ENCODE results near the gene ARIH2. TPM values are rescaled to one million over a fixed set of nuclear protein-coding genes. Genes with fewer than 3 reads are reported as not detected.
"Not testable (repeated sequence)": the region's sequence is repeated elsewhere in the genome, so short reads cannot be mapped to it uniquely, and the experiment has no call there.

The ARIH2 gene
- total RNA-seq, 1 donor from 2014 or later: 180 TPM

DNA sequence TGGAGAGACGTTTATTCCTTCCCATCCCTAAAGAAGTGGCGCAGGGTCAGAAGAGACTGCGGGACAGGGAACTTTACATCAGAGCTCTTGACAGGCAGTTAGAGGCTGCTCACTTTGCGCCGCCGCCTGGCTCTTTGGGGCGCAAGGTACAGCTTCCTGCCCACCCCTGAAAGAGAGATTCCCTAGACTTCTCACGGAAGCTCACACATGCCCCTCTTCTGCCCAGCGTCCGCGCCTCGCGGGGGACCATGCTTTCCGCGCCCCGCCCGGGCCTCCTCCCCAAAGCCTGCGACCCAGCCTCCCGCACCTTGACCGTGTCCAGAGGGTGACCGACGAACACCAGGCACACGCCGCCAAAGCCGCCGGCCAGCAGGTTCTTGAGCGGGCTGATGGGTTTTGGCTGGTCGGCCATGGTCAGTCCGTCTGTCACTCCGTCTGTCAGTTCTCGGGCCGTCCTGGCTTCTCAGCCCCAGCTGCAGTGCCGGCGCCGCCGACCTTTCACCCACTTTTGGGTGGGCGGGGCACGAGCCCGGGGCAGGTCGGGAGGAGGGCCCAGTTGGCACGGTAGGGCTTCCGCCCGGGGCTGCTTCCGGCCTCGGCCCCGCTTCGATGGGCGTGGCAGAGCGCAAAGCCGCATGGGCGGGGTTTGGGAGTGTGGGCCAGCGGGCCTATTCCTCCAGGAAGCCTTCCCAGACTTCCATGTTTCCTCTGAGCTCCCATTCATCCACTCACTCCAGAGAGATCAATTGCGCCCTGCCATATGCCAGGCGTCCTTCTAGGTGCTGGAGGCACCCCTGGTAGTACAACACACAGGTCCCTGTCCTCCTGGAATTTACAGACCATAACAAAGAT lies 20.0 kb upstream of the ARIH2 start, which contains the start of gene SLC25A20:
Gene SLC25A20, minus strand, starts transcription at position 500 of the 852 bp plus-strand sequence. Its CDS starts 88 bp downstream, at position 412.
- Mint-ChIP-seq H3K4me1 (ENCODE audit: low read depth) (peaks cover 29% of the 10 kb centered on the region), H3K27me3 (ENCODE audit: insufficient read depth) (no peaks in the 10 kb centered on the region), H3K27ac (peak within 1 kb of the TSS; percentile 95), H3K36me3 (ENCODE audit: low read depth) (peaks cover 4% of the 10 kb centered on the region), H3K9me3 (no peaks in the 10 kb centered on the region), H3K4me3 (peak within 1 kb of the TSS; percentile 94)
- peak; percentile 92 for DNase-seq (ENCODE audit: low spot score)
- intact Hi-C loops (cut with micrococcal nuclease): loop anchor here (1.0 to 10.0 kb wide), 6 partner anchors 20 to 424 kb away; partner anchors contain the start of genes ARIH2, IP6K2, PRKAR2A and WDR6

DNA sequence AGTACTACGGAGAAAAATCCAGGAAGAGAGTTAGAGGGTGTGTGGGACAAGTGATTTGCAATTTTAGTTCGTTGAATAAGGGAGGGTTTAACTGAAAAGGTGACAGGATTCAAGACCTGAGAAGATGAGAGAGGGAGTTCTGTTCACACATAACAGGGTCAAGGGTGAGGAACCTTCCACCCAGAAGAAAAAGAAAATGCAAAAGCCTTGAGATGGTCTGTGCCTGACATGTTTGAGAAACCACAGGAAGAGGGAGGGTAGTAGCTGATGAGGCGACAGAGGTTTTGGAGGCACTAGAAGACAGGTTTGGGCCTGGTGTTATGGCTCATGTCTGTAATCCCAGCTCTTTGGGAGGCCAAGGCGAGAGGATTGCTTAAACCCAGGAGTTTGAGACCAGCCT lies 19.4 kb upstream of the ARIH2 start:
- intact Hi-C loops (cut with micrococcal nuclease): loop anchor here (5.0 to 10.0 kb wide), 3 partner anchors 33 to 424 kb away; partner anchors contain the start of gene WDR6
- H3K9me3 Mint-ChIP-seq: no peaks in the 10 kb centered on the region
- H3K27ac Mint-ChIP-seq: peak overlapping the region; percentile 95
- DNase-seq (ENCODE audit: low spot score): peak; percentile 24
- H3K36me3 Mint-ChIP-seq (ENCODE audit: low read depth): peaks cover 4% of the 10 kb centered on the region
- H3K27me3 Mint-ChIP-seq (ENCODE audit: insufficient read depth): no peaks in the 10 kb centered on the region
- peaks cover 29% of the 10 kb centered on the region for H3K4me1 Mint-ChIP-seq (ENCODE audit: low read depth)
- H3K4me3 Mint-ChIP-seq: peak overlapping the region; percentile 94

DNA sequence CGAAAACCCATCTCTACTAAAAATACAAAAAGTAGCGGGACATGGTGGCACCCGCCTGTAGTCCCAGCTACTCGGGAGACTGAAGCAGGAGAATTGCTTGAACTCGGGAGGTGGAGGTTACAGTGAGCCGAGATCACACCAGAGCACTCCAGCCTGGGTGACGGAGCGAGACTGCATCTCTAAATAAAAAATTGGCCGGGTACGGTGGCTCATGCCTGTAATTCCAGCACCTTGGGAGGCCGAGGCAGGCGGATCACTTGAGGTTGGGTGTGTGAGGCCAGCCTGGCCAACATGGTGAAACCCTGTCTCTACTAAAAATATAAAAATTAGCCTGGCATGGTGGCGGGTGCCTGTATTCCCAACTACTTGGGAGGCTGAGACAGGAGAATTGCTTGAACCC lies 11.6 kb upstream of the ARIH2 start:
- intact Hi-C loops (cut with micrococcal nuclease); H3K4me3 Mint-ChIP-seq; DNase-seq (ENCODE audit: low spot score); H3K27me3 Mint-ChIP-seq (ENCODE audit: insufficient read depth); H3K27ac Mint-ChIP-seq; H3K9me3 Mint-ChIP-seq; H3K36me3 Mint-ChIP-seq (ENCODE audit: low read depth); H3K4me1 Mint-ChIP-seq (ENCODE audit: low read depth): not testable (repeated sequence)

DNA sequence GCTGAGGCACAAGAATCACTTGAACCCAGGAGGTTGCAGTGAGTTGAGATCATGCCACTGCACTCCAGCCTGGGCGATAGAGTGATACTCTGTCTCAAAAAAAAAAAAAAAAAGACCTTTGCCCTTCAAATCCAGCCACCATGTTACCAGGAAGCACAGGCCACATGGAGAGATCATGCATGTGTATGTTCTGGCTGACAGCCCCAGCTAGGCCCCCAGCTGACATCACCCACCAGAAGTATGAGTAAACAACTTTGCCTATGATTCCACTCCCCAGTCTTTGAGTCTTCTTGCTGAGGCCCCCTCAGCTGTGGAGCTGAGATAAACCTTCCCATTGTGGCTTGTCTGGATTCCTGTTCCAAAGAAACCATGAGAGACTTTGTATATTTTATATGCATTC lies 3.3 kb upstream of the ARIH2 start:
- intact Hi-C loops (cut with micrococcal nuclease): no loop called here
- Mint-ChIP-seq H3K27ac (peak overlapping the region; percentile 61), H3K36me3 (ENCODE audit: low read depth) (peaks cover 8% of the 10 kb centered on the region), H3K4me3 (no peak overlapping the region), H3K4me1 (ENCODE audit: low read depth) (peaks cover 9% of the 10 kb centered on the region), H3K9me3 (no peaks in the 10 kb centered on the region), H3K27me3 (ENCODE audit: insufficient read depth) (no peaks in the 10 kb centered on the region)
- no peak for DNase-seq (ENCODE audit: low spot score)

DNA sequence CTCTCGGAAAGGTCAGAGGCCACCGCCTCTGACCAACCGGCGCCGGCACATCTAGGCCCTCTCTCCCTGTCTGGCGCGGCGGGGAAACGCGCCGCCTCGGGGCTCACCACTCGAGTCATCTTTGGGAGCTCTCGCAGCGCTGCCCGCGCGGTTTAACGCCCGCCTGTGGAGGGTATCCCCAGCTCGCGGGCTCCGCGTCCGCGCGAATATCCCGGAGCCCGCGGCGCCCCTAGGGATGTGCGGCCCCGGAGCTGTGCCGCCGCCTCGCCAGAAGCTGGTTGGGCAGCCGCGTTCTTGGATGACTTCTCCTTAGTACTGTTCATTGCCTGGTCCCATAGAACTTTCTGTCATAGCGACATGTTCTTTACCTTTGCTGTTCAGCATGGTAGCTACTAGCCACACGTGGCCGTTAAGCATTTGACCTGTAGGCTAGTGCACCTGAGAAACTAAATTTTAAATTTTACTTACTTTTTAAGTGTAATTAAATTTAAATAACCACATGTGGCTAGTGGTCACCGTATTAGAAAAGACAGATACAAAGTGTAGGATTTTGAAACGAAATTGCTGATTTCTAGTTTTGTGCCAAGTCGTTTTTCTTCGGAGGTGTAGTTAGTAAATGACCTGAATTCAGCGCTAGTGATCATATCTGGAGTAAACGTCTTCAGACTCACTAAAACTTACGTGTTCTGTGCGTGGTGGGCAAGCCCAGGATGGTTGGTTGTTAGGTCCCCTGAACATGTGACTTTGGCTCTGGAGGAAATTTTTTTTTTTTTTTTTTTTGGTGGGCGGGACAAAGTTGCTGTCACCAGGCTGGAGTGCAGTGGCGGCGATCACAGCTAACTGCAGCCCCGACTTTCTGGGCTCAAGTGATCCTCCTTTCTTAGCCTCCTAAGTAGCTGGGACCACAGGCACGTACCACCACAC lies 835 bp downstream of the ARIH2 start:
- H3K27me3 Mint-ChIP-seq (ENCODE audit: insufficient read depth): no peaks in the 10 kb centered on the region
- peaks cover 12% of the 10 kb centered on the region for H3K36me3 Mint-ChIP-seq (ENCODE audit: low read depth)
- peak overlapping the region; percentile 96 for H3K27ac Mint-ChIP-seq
- peak; percentile 39 for DNase-seq (ENCODE audit: low spot score)
- peak overlapping the region; percentile 92 for H3K4me3 Mint-ChIP-seq
- peaks cover 14% of the 10 kb centered on the region for H3K4me1 Mint-ChIP-seq (ENCODE audit: low read depth)
- H3K9me3 Mint-ChIP-seq: no peaks in the 10 kb centered on the region
- intact Hi-C loops (cut with micrococcal nuclease): loop anchor here (1.0 to 2.0 kb wide), 4 partner anchors 69 to 679 kb away; partner anchors contain the start of genes QRICH1, USP19 and ZNF589

DNA sequence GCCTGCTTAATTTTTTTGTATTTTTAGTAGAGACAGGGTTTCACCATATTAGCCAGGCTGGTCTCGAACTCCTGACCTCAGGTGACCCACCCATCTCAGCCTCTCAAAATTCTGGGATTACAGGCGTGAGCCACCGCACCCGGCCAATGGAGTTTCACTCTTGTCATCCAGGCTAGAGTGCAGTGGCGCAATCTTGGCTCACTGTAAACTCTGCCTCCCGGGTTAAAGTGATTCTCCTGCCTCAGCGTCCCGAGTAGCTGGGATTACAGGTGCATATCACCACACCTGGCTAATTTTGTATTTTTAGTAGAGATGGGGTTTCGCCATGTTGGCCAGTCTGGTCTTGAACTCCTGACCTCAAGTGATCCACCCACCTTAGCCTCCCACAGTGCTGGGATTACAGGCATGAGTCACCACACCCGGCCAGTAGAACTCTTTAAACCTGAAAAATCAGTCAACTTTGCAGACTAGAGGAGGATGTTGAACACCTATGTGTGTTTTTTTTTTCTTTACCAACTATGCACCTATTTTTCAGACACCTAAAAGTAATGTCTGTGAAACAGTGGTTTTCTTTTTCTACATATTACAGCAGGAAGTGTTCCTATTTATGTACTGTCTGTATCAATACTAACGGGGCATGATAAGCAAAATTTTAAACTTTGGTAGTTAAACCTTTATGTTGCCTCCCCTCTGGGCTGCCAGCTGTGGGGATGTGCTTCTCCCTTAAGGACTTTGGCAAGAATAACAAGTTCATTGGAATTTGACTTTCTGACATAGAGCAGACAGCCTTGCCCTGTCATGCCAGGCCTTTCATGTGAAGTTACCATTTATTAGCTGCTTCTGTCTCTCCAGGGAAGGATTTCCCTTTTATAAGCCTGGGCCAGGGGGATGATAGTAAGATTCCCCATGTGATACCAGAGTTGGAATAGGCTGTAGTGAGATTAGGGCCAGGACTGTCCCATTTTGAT lies 8.1 kb downstream of the ARIH2 start:
- Mint-ChIP-seq H3K27ac (peak overlapping the region; percentile 84), H3K9me3 (no peaks in the 10 kb centered on the region), H3K4me3 (peak overlapping the region; percentile 61), H3K36me3 (ENCODE audit: low read depth) (peaks cover 46% of the 10 kb centered on the region), H3K4me1 (ENCODE audit: low read depth) (peaks cover 53% of the 10 kb centered on the region), H3K27me3 (ENCODE audit: insufficient read depth) (no peaks in the 10 kb centered on the region)
- intact Hi-C loops (cut with micrococcal nuclease): no loop called here
- DNase-seq (ENCODE audit: low spot score): no peak

DNA sequence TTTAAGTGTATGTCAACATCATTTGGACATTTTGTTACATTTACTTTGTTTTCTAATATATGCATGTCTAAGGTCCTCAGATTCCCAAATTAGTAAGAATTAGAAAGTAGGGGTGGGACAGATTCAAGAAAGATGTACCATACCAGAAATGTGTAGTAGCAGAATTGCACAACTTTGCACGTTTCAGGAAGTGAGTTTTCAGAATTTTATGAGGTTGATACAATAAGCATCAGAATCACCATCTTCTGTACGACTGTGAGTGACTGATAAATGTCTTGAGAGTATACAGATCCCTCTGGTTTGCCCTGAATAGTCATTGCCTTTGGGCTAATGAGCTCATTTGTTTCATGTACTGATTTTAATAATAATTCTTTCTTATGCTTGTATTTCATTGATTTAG lies 9.3 kb downstream of the ARIH2 start:
- H3K9me3 Mint-ChIP-seq: no peaks in the 10 kb centered on the region
- peaks cover 61% of the 10 kb centered on the region for H3K4me1 Mint-ChIP-seq (ENCODE audit: low read depth)
- peak overlapping the region; percentile 56 for H3K4me3 Mint-ChIP-seq
- intact Hi-C loops (cut with micrococcal nuclease): loop anchor here (1.0 kb wide), 1 partner anchor 10 kb away; the partner anchor contains the start of gene ARIH2
- peak overlapping the region; percentile 63 for H3K27ac Mint-ChIP-seq
- peaks cover 54% of the 10 kb centered on the region for H3K36me3 Mint-ChIP-seq (ENCODE audit: low read depth)
- DNase-seq (ENCODE audit: low spot score): no peak
- no peaks in the 10 kb centered on the region for H3K27me3 Mint-ChIP-seq (ENCODE audit: insufficient read depth)

DNA sequence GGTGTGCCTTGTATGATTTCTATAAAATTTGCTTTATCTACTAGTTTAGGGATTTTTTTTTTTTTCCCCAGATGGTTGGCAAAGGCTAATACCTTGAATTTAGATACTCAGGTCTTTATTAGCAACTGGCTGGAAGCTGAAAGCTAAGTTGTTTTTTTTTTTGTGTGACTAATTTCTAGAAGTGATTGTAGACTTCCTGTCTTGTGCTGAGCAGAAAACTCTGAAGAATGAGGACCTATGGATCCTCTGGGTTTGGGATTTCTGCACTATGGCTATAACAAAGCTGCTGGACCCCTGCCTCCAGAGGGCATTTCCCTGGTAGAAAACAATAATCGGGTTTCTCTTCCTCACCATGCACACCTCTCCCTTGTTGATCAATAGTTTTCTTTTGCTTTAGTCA lies 10.0 kb downstream of the ARIH2 start:
- DNase-seq (ENCODE audit: low spot score): no peak
- H3K9me3 Mint-ChIP-seq: no peaks in the 10 kb centered on the region
- H3K27ac Mint-ChIP-seq: peak overlapping the region; percentile 66
- H3K36me3 Mint-ChIP-seq (ENCODE audit: low read depth): peaks cover 56% of the 10 kb centered on the region
- intact Hi-C loops (cut with micrococcal nuclease): loop anchor here (1.0 kb wide), 1 partner anchor 10 kb away; the partner anchor contains the start of gene ARIH2
- H3K4me1 Mint-ChIP-seq (ENCODE audit: low read depth): peaks cover 64% of the 10 kb centered on the region
- peak overlapping the region; percentile 56 for H3K4me3 Mint-ChIP-seq
- no peaks in the 10 kb centered on the region for H3K27me3 Mint-ChIP-seq (ENCODE audit: insufficient read depth)

DNA sequence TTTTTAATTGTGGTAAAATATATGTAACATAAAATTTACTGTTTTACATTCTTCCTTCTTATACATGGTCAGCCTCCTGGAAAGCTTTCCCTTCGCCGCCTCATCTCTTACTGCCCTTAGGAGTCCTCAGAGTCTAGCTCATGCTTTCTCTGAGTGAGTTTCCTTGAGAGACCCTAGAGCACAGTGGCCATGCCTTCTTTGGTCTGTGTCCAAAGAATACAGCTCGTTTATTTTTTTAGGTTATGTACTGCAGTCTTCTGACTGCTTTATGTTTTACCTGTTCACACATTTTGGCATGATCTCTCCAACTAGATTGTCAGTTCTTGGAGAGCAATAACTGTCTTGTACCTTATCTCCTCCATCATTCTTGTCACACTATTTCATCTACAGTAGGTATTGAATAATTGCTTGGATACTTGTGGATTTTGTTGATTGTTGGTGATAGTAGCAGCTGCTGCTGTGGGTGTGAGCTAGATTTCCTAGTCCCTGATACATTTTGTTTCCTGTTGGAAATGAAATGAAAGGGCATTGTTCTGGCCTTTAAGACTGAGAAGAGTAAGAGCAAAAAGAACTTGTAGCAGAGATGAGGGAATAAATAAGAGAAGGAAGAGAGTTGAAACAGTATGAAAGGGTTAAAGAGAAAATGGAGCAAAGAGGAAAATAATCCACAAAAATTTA lies 10.9 kb downstream of the ARIH2 start:
- Mint-ChIP-seq H3K27ac (peak overlapping the region; percentile 66), H3K4me1 (ENCODE audit: low read depth) (peaks cover 72% of the 10 kb centered on the region), H3K27me3 (ENCODE audit: insufficient read depth) (no peaks in the 10 kb centered on the region), H3K36me3 (ENCODE audit: low read depth) (peaks cover 61% of the 10 kb centered on the region), H3K4me3 (peak overlapping the region; percentile 28), H3K9me3 (no peaks in the 10 kb centered on the region)
- intact Hi-C loops (cut with micrococcal nuclease): loop anchor here (5.0 kb wide), 1 partner anchor 32 kb away; the partner anchor contains the start of gene SLC25A20
- no peak for DNase-seq (ENCODE audit: low spot score)

DNA sequence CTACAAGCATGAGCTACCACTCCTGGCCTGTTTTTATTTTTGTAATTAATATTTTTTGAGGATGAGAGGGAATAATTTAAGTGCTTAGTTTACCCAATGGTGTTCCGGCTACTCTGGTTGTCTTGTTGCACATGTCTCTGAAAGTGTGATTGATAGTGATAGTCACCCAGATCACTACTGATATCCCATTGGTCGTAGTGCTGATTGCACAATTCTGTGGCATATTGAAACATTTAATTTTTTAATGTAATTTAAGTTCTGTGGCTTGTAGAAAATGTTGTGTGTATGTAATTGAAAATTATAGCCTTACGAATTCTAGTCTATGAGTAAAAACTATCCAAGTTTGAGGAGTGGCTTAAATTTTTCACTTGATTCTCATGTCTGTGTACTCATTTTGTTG lies 11.9 kb downstream of the ARIH2 start:
- DNase-seq (ENCODE audit: low spot score): no peak
- Mint-ChIP-seq H3K9me3 (no peaks in the 10 kb centered on the region), H3K4me1 (ENCODE audit: low read depth) (peaks cover 80% of the 10 kb centered on the region), H3K27me3 (ENCODE audit: insufficient read depth) (no peaks in the 10 kb centered on the region), H3K4me3 (no peak overlapping the region), H3K27ac (no peak overlapping the region), H3K36me3 (ENCODE audit: low read depth) (peaks cover 61% of the 10 kb centered on the region)
- intact Hi-C loops (cut with micrococcal nuclease): loop anchor here (5.0 kb wide), 1 partner anchor 33 kb away; the partner anchor contains the start of gene SLC25A20

DNA sequence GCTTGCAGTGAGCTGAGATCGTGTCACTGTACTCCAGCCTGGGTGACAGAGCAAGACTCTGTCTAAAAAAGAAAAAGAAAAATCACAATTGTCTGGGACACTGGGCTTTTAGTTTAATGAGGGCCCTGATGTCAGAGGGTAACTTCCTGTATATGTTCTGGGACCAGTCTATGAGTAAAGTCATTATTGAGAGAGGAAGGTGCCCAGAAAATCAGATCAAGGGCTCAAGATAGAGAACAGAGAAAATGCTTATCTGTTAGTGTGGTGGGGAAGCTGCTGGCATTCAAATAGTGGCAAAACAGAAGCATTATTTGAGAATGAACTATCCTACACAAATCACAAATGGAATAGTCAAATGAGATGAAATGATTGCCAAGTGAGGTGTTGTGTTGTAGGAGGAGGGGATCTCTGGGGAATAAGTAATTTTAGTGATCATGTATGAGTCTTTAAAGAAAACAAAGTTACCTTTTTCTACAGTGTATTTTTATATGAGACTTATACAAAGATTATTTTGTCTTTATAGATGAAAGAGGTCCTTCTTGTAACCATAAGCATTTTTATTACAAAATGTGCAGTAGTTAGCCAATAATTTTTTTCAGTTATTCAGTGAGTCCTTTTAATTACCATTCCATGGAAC lies 13.4 kb downstream of the ARIH2 start:
- intact Hi-C loops (cut with micrococcal nuclease): loop anchor here (5.0 kb wide), 1 partner anchor 35 kb away; the partner anchor contains the start of gene SLC25A20
- no peaks in the 10 kb centered on the region for H3K27me3 Mint-ChIP-seq (ENCODE audit: insufficient read depth)
- no peak overlapping the region for H3K4me3 Mint-ChIP-seq
- no peaks in the 10 kb centered on the region for H3K9me3 Mint-ChIP-seq
- H3K4me1 Mint-ChIP-seq (ENCODE audit: low read depth): peaks cover 71% of the 10 kb centered on the region
- peaks cover 56% of the 10 kb centered on the region for H3K36me3 Mint-ChIP-seq (ENCODE audit: low read depth)
- peak overlapping the region; percentile 32 for H3K27ac Mint-ChIP-seq
- DNase-seq (ENCODE audit: low spot score): no peak

Data from activated T-helper 1 cell treated with anti-CD3 and anti-CD28 coated beads, Interleukin-12 subunit alpha, Interleukin-12 subunit beta, Interleukin-2, Interleukin-4 antibody, amounts not matched to agents 30 ng/mL and 10 ng/mL and 1 ng/mL, durations not matched to agents 14 hours and 24 hours and 36 hours (primary cell).